AG04449 (cell line): ENCODE data around the gene PMF1.
A peak's percentile ranks its signal among the peaks of the same experiment; 100 is the strongest.

ENCODE experiments used
- CTCF ChIA-PET: fragments of 350-600 bp; formaldehyde crosslinking; extraction: SDS; loops from one replicate; lab custom pipeline; 2021; ENCODE audit warnings: antibody characterized with exemption; lab: Yijun Ruan, JAX
- POLR2A ChIA-PET: fragments of 400-600, 350-600 bp; formaldehyde crosslinking; extraction: SDS; loops from one replicate; lab custom pipeline; 2020; ENCODE audit warnings: antibody characterized with exemption, inconsistent platforms; lab: Yijun Ruan, JAX
- DNase-seq: peaks from one replicate; pipeline ENCODE4 v3.0.0-alpha.2; 2010; ENCODE audit warnings: low read depth, low spot score
- H3K4me3 ChIP-seq: 2 replicates; pipeline ENCODE4 v1.5.1; 2011; ENCODE audit warnings: low read depth, mild to moderate bottlenecking, control low read depth, low read length
- CTCF ChIP-seq: IDR thresholded peaks from one replicate; pipeline ENCODE4 v1.5.1; 2011; ENCODE audit warnings: mild to moderate bottlenecking, moderate library complexity, low read length, control low read depth, inconsistent platforms; ENCODE audit not compliant: insufficient read depth; ENCODE audit errors: missing control alignments

PMF1 gene

GRCh38 chr1:156191292-156191964 lies 21.4 kb upstream of the PMF1 start:
- DNase-seq: no peak

GRCh38 chr1:156193208-156193487 lies 19.7 kb upstream of the PMF1 start:
- TF ChIP-seq CTCF: no peak
- peak overlapping the region; percentile 68 for H3K4me3 ChIP-seq
- ChIA-PET POLR2A (interaction anchor here (1.3 to 1.7 kb wide), 2 partner anchors 16 to 20 kb away, joined by 3 to 19 read pairs; partner anchors contain the start of gene PMF1), CTCF (interaction anchor here (0.8 to 2.4 kb wide), 9 partner anchors 16 to 103 kb away, joined by 3 to 16 read pairs (median 7); partner anchors contain the start of gene PMF1)
- no peak for DNase-seq

More at GRCh38 chr1:156191292-156191964, 21.4 kb upstream of the PMF1 start:
- ChIA-PET POLR2A (no interaction called here), CTCF (no interaction called here)
- TF ChIP-seq CTCF: no peak
- no peak overlapping the region for H3K4me3 ChIP-seq

- ChIA-PET CTCF (interaction anchor here (0.6 to 2.4 kb wide), 15 partner anchors 9 to 129 kb away, joined by 3 to 16 read pairs (median 4); partner anchors contain the start of gene PMF1), POLR2A (interaction anchor here (0.8 to 1.7 kb wide), 4 partner anchors 16 to 36 kb away, joined by 3 to 19 read pairs (median 3); partner anchors contain the start of gene PMF1)
Observed at GRCh38 chr1:156193488-156194299, 19.1 kb upstream of the PMF1 start, which contains the start of gene SLC25A44. Gene SLC25A44 (plus strand): TSS chr1:156194104. CDS start chr1:156199848, 5,744 bp downstream.

GRCh38 chr1:156194300-156194652 lies 18.5 kb upstream of the PMF1 start:
- CTCF ChIA-PET: interaction anchor here (0.6 to 2.4 kb wide), 11 partner anchors 9 to 129 kb away, joined by 3 to 16 read pairs (median 4); partner anchors contain the start of gene PMF1
- DNase-seq: no peak

More at GRCh38 chr1:156193488-156194299, 19.1 kb upstream of the PMF1 start, which contains the start of gene SLC25A44:
- peak; percentile 42 for TF ChIP-seq CTCF
- peak; percentile 94 for DNase-seq
- peak within 1 kb of the TSS; percentile 98 for H3K4me3 ChIP-seq

GRCh38 chr1:156195853-156196252 lies 17.0 kb upstream of the PMF1 start:
- ChIA-PET CTCF (interaction anchor here (1.0 to 1.4 kb wide), 3 partner anchors 9 to 85 kb away, joined by 3 to 4 read pairs (median 3); no protein-coding TSS in a partner anchor), POLR2A (no interaction called here)
- no peak for DNase-seq
- TF ChIP-seq CTCF: no peak
- no peak overlapping the region for H3K4me3 ChIP-seq

More at GRCh38 chr1:156194300-156194652, 18.5 kb upstream of the PMF1 start:
- TF ChIP-seq CTCF: no peak
- POLR2A ChIA-PET: interaction anchor here (0.8 to 1.7 kb wide), 5 partner anchors 15 to 49 kb away, joined by 3 to 19 read pairs (median 3); partner anchors contain the start of gene PMF1
- H3K4me3 ChIP-seq: peak overlapping the region; percentile 98
